Panc1 (cell line): Measurements from ENCODE around the gene NAGLU. TPM values are rescaled to one million over a fixed set of nuclear protein-coding genes. Genes with fewer than 3 reads are reported as not detected.

ENCODE experiments used
- ATAC-seq: fragments of 200-7000 bp; cut with Tn5 transposase; 2 replicates; pipeline ENCODE4 v1.9.1; 2020; ENCODE audit warnings: mild to moderate bottlenecking, moderate library complexity
- BruUV-seq: library from RNA; stranded (reverse); fragments of 400-500 nt; replicated peaks from 2 replicates; lab custom pipeline; 2021; lab: Mats Ljungman, UMichigan
- CTCF ChIA-PET: fragments of 300-600 bp; sonication (Branson Sonifier 250); formaldehyde crosslinking; loops from one replicate; lab custom pipeline; 2022; ENCODE audit warnings: antibody characterized with exemption; lab: Charles Lee
- POLR2A ChIA-PET: fragments of 300-600 bp; sonication (Branson Sonifier 250); formaldehyde crosslinking; loops from one replicate; lab custom pipeline; 2022; ENCODE audit warnings: antibody characterized with exemption; lab: Charles Lee
- DNase-seq: peaks from one replicate; pipeline ENCODE4 v3.0.0-alpha.2; 2010; ENCODE audit warnings: low read depth, low spot score
- H3K27ac ChIP-seq: 2 replicates; pipeline ENCODE4 v1.5.1; 2011; ENCODE audit warnings: mild to moderate bottlenecking, low read length, inconsistent platforms
- H3K27me3 ChIP-seq: fragments of 200-500 bp; sonication (Bioruptor generic); 2 replicates; pipeline ENCODE4 v1.6.0; 2014; ENCODE audit warnings: low read length, inconsistent platforms; ENCODE audit not compliant: control insufficient read depth, insufficient read depth
- H3K36me3 ChIP-seq: fragments of 200-500 bp; sonication (Bioruptor generic); 2 replicates; pipeline ENCODE4 v1.5.1; 2014; ENCODE audit warnings: inconsistent platforms, mild to moderate bottlenecking, low read length, moderate library complexity; ENCODE audit not compliant: control insufficient read depth, insufficient read depth
- H3K4me1 ChIP-seq: 2 replicates; pipeline ENCODE4 v1.5.1; 2011; ENCODE audit warnings: inconsistent platforms, mild to moderate bottlenecking, low read length, moderate library complexity; ENCODE audit not compliant: control insufficient read depth, insufficient read depth
- H3K4me3 ChIP-seq, 2 experiments: 2 replicates each; pipeline ENCODE4 v1.5.1; 2011 to 2012; ENCODE audit warnings: low read depth in 2 of 2, low read length in 2 of 2, mild to moderate bottlenecking in 2 of 2, inconsistent platforms in 1 of 2, moderate library complexity in 1 of 2
- H3K9me3 ChIP-seq: fragments of 200-500 bp; sonication (Bioruptor generic); 2 replicates; pipeline ENCODE4 v1.5.1; 2014; ENCODE audit warnings: low read depth, mild to moderate bottlenecking, inconsistent platforms, low read length, moderate library complexity; ENCODE audit not compliant: control insufficient read depth, insufficient read depth
- CTCF ChIP-seq: fragments of 450-650 bp; IDR thresholded peaks from 2 replicates; pipeline ENCODE4 v1.5.1; 2017; ENCODE audit warnings: mild to moderate bottlenecking
- POLR2AphosphoS5 ChIP-seq: IDR thresholded peaks from 2 replicates; pipeline ENCODE4 v1.6.1; 2012; ENCODE audit warnings: mild to moderate bottlenecking, low read depth, low read length, moderate library complexity
- REST ChIP-seq, 2 experiments: IDR thresholded peaks; 2 replicates each; pipeline ENCODE4 v1.6.1; 2011 to 2012; ENCODE audit warnings: low read depth in 2 of 2, control low read depth in 1 of 2, low read length in 1 of 2, mild to moderate bottlenecking in 1 of 2, moderate library complexity in 1 of 2; ENCODE audit not compliant: insufficient read depth in 1 of 2
- SIN3A ChIP-seq: IDR thresholded peaks from 2 replicates; pipeline ENCODE4 v1.6.1; 2012; ENCODE audit warnings: low read depth, mild to moderate bottlenecking, low read length, moderate library complexity, borderline replicate concordance; ENCODE audit not compliant: insufficient read depth
- TCF7L2 ChIP-seq: IDR thresholded peaks from 2 replicates; pipeline ENCODE4 v1.6.1; 2011; ENCODE audit warnings: mild to moderate bottlenecking, low read depth, low read length, inconsistent platforms
- in situ Hi-C: cut with HindIII; loops from 2 replicates; pipeline ENCODE4 v1.10.0; 2016; ENCODE audit warnings: low sequenced_read_pairs, low pct_unique_long_range_greater_than_20kb
- intact Hi-C: fragments of 100-400 bp; cut with micrococcal nuclease; formaldehyde crosslinking; loops from one replicate; pipeline ENCODE4 v1.10.0; 2022; ENCODE audit not compliant: unreplicated experiment
- total RNA-seq: library from RNA; stranded (reverse); gene quantifications from one replicate; pipeline ENCODE4 v1.2.1, GENCODE V29; 2021; ENCODE audit not compliant: unreplicated experiment

The NAGLU gene
- total RNA-seq, 1 experiment from 2014 or later, result 33.5 TPM

GRCh38 chr17:42581744-42582270 is 45.8 kb downstream of the NAGLU start:
- POLR2A ChIA-PET, result interaction anchor here (0.7 kb wide), 1 partner anchor 321 kb away, joined by 4 read pairs; no protein-coding TSS in a partner anchor

GRCh38 chr17:42584880-42585279 is 48.8 kb downstream of the NAGLU start:
- Histone ChIP-seq H3K27me3 (no peaks in the 10 kb centered on the region), H3K36me3 (peaks cover 7% of the 10 kb centered on the region), H3K9me3 (no peaks in the 10 kb centered on the region), H3K27ac (no peak overlapping the region), H3K4me3 (no peak overlapping the region), H3K4me1 (no peaks in the 10 kb centered on the region)
- ATAC-seq, result no peak
- ChIA-PET POLR2A (no interaction called here), CTCF (no interaction called here)
- in situ Hi-C loops, result no loop called here
- TF ChIP-seq TCF7L2 (no peak), SIN3A (no peak), CTCF (no peak), REST (IDR thresholded peaks at IDR 0.05; ENCODE audit: insufficient read depth in 1 of 2, low read depth in 2 of 2, low read length in 1 of 2) (no peak), POLR2AphosphoS5 (no peak)
- BruUV-seq, result no TSS peak
- intact Hi-C loops, result no loop called here
- no peak for DNase-seq

More at GRCh38 chr17:42581744-42582270, 45.8 kb downstream of the NAGLU start:
- BruUV-seq, result no TSS peak
- TF ChIP-seq CTCF, result no peak
- TF ChIP-seq POLR2AphosphoS5, result no peak
- no peak for TF ChIP-seq TCF7L2
- no peak for TF ChIP-seq SIN3A
- TF ChIP-seq REST (IDR thresholded peaks at IDR 0.05; ENCODE audit: insufficient read depth in 1 of 2, low read depth in 2 of 2, low read length in 1 of 2), result no peak
- intact Hi-C loops, result no loop called here
- CTCF ChIA-PET, result no interaction called here
- no peak overlapping the region for H3K4me3 ChIP-seq
- H3K4me1 ChIP-seq, result peaks cover 2% of the 10 kb centered on the region; the same call in 1 of the 2 replicates
- in situ Hi-C loops, result no loop called here
- peaks cover 7% of the 10 kb centered on the region for H3K36me3 ChIP-seq
- no peak overlapping the region for H3K27ac ChIP-seq
- ATAC-seq, result no peak
- no peak for DNase-seq
- H3K27me3 ChIP-seq, result no peaks in the 10 kb centered on the region
- H3K9me3 ChIP-seq, result no peaks in the 10 kb centered on the region
